ENCODE results near the gene SENP6.

GRCh38 chr6:75563032-75563431 is 38.6 kb upstream of the SENP6 start:
- TF ChIP-seq GATA3 (IDR thresholded peaks at IDR 0.05; ENCODE audit: low read depth, low read length), result no peak
- no peak for TF ChIP-seq GATA2 (IDR thresholded peaks at IDR 0.05; ENCODE audit: low read depth, low read length)
